ACHN (cell line): Measurements from ENCODE around the gene FBXO46.
"Not testable (repeated sequence)": the region's sequence is repeated elsewhere in the genome, so short reads cannot be mapped to it uniquely, and the experiment has no call there.

Experiments used
- DNase-seq: peaks from one replicate; pipeline ENCODE4 v3.0.0-alpha.2; 2015
- in situ Hi-C: cut with HindIII; loops from 2 replicates; pipeline ENCODE4 v1.10.0; 2017; ENCODE audit warnings: low sequenced_read_pairs, low pct_ligation_motif_present, low pct_unique_long_range_greater_than_20kb

Gene FBXO46

GRCh38 chr19:45767410-45767880 lies 36.7 kb upstream of the FBXO46 start:
- peak; percentile 54 for DNase-seq
- in situ Hi-C loops = no loop called here

- in situ Hi-C loops = no loop called here
- no peak for DNase-seq
Observed at GRCh38 chr19:45766869-45767346, 36.2 kb upstream of the FBXO46 start.

GRCh38 chr19:45766296-45766868 lies 35.7 kb upstream of the FBXO46 start:
- in situ Hi-C loops = no loop called here
- DNase-seq = no peak

GRCh38 chr19:45765702-45766295 lies 35.1 kb upstream of the FBXO46 start:
- in situ Hi-C loops = no loop called here
- no peak for DNase-seq

- in situ Hi-C loops = no loop called here
- DNase-seq = no peak
Observed at GRCh38 chr19:45764945-45765701, 34.4 kb upstream of the FBXO46 start.

GRCh38 chr19:45764475-45764874 lies 33.8 kb upstream of the FBXO46 start:
- in situ Hi-C loops = no loop called here
- no peak for DNase-seq

GRCh38 chr19:45763691-45764294 lies 33.1 kb upstream of the FBXO46 start:
- no peak for DNase-seq
- in situ Hi-C loops = no loop called here

- in situ Hi-C loops = no loop called here
- no peak for DNase-seq
Observed at GRCh38 chr19:45762870-45763631, 32.4 kb upstream of the FBXO46 start.

GRCh38 chr19:45761714-45762113 lies 31.0 kb upstream of the FBXO46 start:
- in situ Hi-C loops = no loop called here

GRCh38 chr19:45758921-45759320 lies 28.2 kb upstream of the FBXO46 start:
- no peak for DNase-seq
- in situ Hi-C loops = no loop called here

More at GRCh38 chr19:45761714-45762113, 31.0 kb upstream of the FBXO46 start:
- no peak for DNase-seq

GRCh38 chr19:45757695-45758094 lies 27.0 kb upstream of the FBXO46 start:
- DNase-seq = no peak
- in situ Hi-C loops = no loop called here

- in situ Hi-C loops = no loop called here
- DNase-seq = no peak
Observed at GRCh38 chr19:45754323-45754722, 23.6 kb upstream of the FBXO46 start.

- DNase-seq = no peak
- in situ Hi-C loops = no loop called here
Observed at GRCh38 chr19:45753548-45753947, 22.9 kb upstream of the FBXO46 start.

GRCh38 chr19:45752639-45753038 lies 21.9 kb upstream of the FBXO46 start:
- in situ Hi-C loops = no loop called here
- no peak for DNase-seq

- in situ Hi-C loops, DNase-seq: not testable (repeated sequence)
Observed at GRCh38 chr19:45751483-45751882, 20.8 kb upstream of the FBXO46 start.

GRCh38 chr19:45747513-45747912 lies 16.8 kb upstream of the FBXO46 start:
- no peak for DNase-seq
- in situ Hi-C loops = no loop called here

GRCh38 chr19:45746866-45747265 lies 16.2 kb upstream of the FBXO46 start:
- no peak for DNase-seq
- in situ Hi-C loops = no loop called here

- in situ Hi-C loops = no loop called here
- DNase-seq = no peak
Observed at GRCh38 chr19:45745606-45746005, 14.9 kb upstream of the FBXO46 start.

GRCh38 chr19:45742969-45743368 lies 12.3 kb upstream of the FBXO46 start:
- in situ Hi-C loops = no loop called here
- no peak for DNase-seq
